CD4-positive, alpha-beta T cell treated with Interleukin-10 for 1 hour (primary cell): ENCODE results near the gene AMIGO1.

Experiments used
- DNase-seq: peaks from one replicate; pipeline ENCODE4 v3.0.0-alpha.2; 2020

Gene AMIGO1

DNA sequence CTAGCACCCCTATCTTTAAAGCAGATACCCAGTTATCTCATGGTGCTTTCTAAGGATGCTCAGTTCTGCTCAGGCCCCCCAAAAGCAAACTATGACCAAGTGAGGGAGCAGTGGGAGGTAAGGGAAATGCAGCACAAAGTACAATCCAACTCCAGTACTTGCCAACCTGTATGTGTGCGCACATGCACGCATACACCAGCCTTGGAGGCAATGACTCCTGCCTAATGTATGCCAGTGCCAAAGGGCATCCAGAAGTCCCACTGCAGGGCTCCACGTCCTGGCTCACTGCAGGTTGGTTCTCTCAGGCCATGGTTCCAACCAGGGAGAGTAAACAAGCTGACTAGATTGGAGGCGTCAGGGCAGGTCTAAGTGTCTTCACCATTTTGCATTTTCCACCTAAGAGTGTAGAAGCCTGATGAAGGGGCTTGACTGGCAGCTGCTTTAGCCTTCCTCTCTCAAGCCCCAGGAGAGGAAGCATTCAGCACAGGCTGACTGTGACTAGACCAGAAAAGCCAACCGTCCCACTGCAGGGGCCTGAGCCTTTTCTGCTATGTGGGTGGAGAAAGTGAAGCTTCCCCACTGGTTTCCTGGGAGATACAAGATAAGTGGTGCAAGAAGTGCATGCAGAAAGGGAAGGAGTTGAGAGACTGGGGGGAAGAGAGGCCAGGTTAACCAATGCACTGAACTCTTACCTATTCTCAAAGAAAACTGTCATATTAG lies 7.7 kb downstream of the AMIGO1 start:
- DNase-seq, result no peak

DNA sequence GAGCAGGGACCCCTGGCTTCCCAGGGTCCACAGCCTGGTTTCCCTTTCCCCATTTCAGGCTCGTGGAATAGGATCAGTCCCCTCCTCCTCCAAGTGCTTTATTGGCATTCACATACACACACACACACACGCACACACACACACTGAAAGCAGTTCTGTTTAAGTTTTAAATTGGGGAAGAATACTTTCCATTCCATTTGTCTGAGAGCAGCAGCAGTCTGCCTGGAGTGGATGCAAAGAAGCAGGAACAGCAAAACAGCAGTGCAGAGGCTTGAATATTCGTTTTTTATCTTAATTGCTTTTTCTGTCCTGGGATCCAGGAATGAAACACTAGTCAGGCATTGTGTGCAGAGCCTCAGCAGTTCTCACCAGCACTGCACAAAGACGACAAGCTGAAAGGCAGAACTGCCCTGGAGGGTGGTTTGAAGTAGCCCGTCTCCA lies 8.6 kb downstream of the AMIGO1 start:
- no peak for DNase-seq

DNA sequence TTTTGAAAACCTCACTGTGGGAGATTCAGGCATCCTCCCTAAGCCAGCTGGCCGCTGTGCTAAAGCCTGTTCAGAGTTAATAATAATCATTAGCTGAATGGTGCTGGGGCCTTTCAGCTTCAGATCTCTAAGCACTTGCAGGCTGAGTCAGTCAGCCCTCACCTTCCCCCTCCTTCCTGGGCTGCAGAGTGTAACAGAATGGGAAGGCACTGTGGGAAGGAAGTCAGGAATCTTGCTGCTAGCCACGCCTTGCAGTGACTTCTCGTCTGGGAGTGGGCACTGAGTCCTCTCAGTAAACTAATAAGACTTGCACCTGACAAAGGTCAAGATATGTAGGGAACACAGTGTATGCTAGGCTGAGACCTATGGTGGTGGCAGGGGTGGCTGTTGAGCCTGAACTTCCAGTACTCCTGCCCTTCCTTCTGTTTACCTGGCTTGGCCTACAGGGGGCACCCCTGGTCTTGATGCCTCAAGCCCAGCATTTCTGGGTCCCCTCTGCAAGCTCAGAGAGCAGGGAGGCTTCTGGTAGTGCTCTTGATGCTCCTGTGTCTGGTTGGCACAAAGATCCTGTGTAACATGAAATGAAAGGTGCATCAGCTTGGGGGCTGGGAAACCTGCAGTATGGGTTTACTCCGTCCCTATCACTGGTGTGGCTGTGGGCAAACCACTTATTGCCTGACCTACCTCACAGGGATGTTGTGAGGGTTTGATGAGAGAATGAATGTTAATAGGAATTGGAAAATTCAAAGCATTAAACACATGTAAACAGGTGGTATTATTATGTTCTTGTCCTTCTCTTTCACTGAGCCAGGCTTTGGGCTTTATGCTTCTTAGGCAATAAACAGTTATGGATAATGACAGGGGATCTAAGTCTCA lies 9.6 kb downstream of the AMIGO1 start:
- peak; percentile 73 for DNase-seq

DNA sequence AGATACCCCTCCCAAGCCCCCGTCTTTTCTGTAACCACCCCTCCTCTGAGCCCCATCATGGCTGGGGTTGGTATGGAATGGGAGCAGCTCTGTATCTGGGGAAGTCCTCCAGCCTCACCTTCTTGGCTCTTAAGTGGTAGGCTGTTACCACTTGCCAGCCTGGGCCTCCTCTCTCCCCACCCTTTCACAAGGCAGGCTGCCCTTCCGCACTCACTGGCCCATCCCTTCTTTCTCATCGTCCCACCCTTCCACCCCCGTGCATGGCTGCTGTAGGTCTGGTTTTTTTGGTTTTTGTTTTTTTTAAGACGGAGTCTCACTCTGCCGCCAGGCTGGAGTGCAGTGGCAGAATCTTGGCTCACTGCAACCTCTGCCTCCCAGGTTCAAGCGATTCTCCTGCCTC lies 10.4 kb downstream of the AMIGO1 start:
- no peak for DNase-seq

- DNase-seq, result peak; percentile 42
These were observed 11.2 kb downstream of the AMIGO1 start for GRCh38 chr1:109498161-109498801.

GRCh38 chr1:109497449-109498160 lies 11.9 kb downstream of the AMIGO1 start:
- no peak for DNase-seq

DNA sequence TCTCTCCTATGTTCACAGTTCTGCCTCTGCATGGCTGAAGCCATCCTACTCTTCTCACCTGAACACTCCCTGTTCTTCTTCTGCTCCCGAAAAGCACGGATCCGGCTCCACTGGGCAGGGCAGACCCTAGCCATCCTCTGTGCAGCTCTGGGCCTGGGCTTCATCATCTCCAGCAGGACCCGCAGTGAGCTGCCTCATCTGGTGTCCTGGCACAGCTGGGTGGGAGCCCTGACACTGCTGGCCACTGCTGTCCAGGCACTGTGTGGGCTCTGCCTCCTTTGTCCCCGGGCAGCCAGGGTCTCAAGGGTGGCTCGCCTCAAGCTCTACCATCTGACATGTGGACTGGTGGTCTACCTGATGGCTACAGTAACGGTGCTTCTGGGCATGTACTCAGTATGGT lies 13.8 kb downstream of the AMIGO1 start:
- no peak for DNase-seq

DNA sequence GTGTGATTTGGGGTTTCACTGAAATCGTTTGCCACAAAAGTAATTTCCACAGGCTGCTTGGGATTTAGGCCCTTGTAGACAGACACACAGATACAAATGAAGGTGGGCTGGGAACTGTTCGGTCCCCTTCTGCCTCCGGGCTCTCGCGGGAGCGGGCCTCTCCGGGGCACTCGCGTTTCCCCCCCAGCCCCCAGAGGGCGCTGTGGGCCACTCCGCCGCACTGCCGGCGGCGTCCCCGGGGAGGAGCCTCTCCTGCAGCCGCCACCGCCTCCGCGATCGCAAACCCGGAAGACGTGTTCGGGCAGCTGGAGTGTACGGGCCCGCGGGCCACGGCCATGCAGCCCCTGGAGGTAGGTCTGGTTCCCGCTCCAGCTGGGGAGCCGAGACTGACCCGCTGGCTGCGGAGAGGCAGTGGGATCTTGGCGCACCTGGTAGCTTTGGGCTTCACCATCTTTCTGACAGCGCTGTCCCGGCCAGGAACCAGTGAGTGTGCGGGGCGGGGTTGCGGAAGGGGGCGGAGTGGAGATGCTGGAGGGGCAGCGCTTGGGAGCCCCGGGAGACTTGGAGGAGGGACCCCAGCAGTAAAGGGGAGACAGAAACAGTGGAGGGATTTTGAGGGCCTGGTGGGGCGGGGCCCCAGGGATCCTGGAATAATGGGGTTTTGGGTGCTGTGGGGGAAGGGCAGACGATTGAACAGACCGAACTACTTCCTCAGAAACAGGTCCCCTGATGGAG lies 15.6 kb downstream of the AMIGO1 start, which contains the start of gene CYB561D1:
CYB561D1 (plus strand) TSS at position 290 of the 735 bp plus-strand sequence; CDS start at position 336, 46 bp downstream.
- DNase-seq, result peak; percentile 89

DNA sequence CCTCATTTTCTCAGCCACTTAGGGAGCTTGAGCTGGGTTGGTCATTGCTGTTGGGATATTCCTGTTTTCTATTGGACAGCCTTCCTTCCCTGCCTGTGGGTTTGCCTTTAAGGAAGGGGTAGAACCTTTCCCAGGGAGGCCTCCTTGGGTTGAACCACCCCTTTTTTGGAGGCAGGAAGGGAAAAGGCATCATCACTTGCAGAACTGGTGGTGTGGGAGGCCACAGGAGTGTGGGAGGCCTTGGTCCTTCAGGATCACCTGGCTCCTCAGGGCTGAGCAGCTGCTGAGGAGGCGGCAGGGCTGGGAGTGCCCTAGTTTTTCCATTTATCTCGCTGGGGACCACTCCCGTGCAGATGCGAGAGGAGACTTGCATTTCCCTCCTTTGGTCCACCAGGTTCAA lies 16.3 kb downstream of the AMIGO1 start:
- no peak for DNase-seq

GRCh38 chr1:109492779-109493178 lies 16.7 kb downstream of the AMIGO1 start:
- DNase-seq, result no peak

DNA sequence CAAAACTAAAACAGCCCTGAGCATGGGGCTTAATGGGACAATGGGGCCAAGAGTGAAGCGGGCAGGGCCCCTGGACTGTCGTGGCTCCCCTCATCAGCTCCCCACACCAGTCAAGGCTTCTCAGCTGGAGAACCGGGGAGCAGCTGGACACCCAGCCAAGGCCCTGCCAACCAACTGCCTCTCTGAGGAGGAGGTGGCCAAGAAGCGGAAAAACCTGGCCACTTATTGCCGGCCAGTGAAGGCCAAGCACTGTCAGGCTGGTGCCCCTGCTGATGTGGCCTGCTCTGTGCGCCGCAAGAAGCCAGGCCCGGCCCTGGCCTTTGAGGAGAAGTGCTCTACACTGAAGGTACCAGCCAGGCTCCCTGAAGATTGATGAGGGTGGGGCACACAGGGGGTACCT lies 18.2 kb downstream of the AMIGO1 start:
- no peak for DNase-seq

DNA sequence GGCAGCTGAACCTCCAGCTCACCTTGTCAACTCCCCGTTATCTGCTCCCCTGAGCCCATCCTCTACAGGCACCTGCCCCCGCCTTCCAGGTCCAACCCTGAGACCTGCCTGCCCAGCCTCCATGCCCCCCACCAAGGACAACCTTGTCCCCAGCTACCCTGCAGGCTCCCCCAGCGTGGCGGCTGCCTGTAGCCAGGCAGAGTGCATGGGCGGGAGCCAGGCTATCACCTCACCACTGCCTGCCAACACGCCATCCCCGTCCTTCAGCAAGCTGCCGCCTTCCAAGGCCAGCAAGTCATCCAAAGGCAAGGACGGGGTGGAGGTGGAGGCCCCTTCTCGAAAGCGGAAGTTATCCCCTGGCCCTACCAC lies 18.6 kb downstream of the AMIGO1 start:
- DNase-seq, result no peak

DNA sequence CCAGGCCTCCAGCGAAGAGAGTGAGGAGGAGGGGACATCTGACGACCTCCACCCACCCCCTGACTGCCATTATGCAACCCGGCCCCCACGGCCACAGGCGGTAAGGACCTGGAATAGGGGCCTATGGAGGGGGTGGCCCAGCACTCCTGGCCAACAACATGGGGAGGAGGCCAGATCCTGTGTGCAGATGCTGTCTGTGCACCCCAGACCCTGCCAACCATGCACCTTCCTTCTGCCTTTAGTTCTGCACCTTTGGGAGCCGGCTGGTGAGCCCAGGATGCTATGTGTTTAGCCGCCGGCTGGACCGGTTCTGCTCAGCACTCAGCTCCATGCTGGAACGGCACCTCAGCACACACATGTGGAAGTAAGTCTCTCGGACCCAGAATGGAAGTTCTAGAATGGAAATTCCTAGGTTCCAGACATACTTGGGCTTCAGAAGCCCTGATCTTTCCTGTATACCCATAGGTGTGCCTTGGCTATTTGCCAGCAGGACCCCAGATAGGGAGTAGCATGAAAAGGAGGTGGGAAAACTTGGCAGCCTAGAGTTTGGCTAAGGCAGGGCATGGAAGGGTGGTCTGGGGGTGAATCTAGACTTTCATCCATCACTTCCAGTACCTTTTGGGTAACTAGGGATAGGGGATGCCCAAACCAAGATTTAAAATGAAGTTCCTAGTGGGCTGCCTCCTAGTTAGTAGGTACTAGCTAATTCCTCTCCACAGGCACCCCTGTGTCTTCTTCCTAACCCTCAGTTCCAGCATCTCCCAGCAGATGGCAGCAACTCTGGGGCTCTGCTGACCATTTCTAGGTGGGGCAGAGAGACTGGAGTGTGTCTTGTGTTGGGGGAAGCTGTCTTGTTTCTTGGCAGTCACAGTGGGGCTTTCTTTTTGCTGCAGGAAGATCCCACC lies 19.2 kb downstream of the AMIGO1 start:
- peak; percentile 81 for DNase-seq

- DNase-seq, result no peak
These were observed 20.8 kb downstream of the AMIGO1 start for GRCh38 chr1:109488696-109489095.

GRCh38 chr1:109488201-109488600 lies 21.3 kb downstream of the AMIGO1 start:
- no peak for DNase-seq

DNA sequence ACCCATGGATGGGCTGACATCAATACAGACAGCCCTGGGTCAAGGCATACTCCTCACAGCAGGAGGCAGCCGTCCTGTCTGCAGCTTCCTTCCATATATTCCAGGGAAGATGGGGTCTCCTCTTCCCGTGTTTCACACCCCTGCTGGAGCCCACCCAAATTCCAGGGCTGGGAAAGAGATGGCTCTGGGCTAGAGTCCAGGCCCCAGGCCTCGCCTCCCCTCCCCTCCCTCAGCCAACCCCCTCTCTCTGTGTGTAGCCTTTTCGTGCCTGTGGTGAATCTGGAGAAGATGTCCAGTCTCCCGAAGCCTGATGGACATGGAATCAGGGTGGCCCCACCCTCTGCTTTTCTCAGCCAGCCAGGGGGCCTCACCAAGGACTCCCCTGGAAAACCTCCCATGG lies 22.3 kb downstream of the AMIGO1 start:
- DNase-seq, result no peak

DNA sequence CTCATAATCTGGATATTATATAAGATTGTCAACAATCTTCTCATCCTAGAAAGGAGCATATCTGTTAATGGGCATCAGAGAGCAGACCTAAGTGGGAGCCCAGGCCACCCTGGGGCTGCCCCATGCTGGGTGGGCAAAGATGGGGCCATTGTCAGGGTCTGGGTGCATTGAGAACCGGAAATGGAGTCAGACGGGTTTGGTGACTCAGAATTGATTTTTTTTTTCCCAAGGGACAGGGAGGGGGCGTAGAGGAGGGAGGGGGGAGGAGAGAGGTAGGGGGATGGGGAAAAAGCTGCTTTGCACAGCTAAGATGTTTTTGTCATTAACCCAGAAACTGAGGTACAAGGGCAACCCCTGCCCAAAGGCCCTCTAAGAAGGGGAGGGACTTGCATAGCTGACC lies 24.5 kb downstream of the AMIGO1 start:
- no peak for DNase-seq

GRCh38 chr1:109484519-109484975 lies 25.0 kb downstream of the AMIGO1 start:
- DNase-seq, result no peak

DNA sequence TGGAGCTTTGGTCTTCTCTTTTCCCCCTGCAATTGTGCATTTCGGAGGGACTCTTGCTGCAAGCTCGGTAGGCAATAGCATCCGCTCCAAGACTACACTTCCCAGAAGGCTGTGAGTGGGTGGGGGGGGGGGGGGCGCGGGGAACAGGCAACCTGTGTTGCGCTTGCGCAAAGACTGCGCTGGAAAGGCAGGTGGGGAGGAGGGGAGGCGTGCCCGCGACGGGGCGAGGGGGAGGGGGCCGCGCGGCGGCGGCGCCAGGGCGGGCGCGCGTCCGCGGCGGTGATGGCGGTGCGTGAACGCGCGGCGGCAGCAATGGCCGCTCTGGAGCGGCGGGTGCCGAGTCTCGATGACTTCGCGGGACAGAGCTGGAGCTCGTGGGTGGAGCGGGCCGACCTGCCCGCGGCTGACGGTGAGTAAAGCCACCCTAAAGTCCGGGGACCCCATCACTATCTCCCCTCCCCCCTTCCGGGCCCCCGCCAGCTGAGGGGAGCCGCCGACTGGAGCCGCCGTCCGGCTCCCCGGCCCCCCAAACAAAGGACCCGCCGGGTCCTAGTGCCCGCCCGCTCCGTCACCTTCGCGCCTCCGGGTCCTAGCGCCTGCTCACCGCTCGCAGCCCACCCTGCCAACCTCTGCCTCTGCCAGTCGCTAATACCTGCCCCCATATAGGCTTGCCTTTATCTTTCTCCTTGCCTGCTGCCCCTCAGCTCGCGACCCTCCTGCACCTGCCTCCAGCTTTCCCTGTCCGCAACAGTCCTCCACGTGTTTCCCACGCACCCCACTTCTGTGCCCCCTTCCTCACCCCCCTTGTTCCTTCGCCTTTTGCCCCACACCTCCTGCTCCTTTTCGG lies 25.6 kb downstream of the AMIGO1 start, which contains the start of gene ATXN7L2:
ATXN7L2 (plus strand) TSS at position 234 of the 847 bp plus-strand sequence; CDS start at position 283, 49 bp downstream.
- DNase-seq, result peak; percentile 96
